ENCODE results near the gene SOD2.

DNA sequence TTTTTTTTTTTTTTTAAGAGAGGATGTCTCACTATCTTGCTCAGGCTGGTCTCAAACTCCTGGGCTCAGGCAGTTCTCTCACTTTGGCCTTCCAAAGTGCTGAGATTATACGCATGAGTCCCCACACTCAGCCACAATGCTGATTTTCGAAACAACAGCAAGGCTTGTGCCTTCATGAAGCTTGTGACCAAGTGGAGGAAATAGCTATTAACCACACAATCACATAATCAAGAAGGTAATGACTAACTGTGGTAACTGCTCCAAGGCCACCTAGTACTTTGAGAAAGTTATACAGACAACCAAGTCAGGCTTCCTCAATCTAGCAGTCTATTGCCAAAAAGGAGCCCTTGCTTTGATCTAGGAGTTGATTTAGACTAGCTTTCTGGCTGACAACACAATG lies 46.3 kb downstream of the SOD2 start:
- TF ChIP-seq, protein P1, sequence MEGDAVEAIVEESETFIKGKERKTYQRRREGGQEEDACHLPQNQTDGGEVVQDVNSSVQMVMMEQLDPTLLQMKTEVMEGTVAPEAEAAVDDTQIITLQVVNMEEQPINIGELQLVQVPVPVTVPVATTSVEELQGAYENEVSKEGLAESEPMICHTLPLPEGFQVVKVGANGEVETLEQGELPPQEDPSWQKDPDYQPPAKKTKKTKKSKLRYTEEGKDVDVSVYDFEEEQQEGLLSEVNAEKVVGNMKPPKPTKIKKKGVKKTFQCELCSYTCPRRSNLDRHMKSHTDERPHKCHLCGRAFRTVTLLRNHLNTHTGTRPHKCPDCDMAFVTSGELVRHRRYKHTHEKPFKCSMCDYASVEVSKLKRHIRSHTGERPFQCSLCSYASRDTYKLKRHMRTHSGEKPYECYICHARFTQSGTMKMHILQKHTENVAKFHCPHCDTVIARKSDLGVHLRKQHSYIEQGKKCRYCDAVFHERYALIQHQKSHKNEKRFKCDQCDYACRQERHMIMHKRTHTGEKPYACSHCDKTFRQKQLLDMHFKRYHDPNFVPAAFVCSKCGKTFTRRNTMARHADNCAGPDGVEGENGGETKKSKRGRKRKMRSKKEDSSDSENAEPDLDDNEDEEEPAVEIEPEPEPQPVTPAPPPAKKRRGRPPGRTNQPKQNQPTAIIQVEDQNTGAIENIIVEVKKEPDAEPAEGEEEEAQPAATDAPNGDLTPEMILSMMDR (IDR thresholded peaks at IDR 0.05), result no peak
- TF ChIP-seq EZH2 (IDR thresholded peaks at IDR 0.05; ENCODE audit: borderline replicate concordance, insufficient read depth, low read depth, low read length, poor library complexity, severe bottlenecking), result no peak

Data from B cell (primary cell).